ENCODE measurements around the gene AHDC1.

- TF ChIP-seq CTCF (IDR thresholded peaks at IDR 0.05), result peak in 3 of 6 experiments; percentile 8 to 34 (median 14)
- peak; percentile 75 to 96 for TF ChIP-seq POLR2A (IDR thresholded peaks at IDR 0.05)
Observed at GRCh38 chr1:27603681-27604578, at the start of gene AHDC1.
